IMR-90 (cell line): ENCODE measurements around the gene KRT27. TPM values are rescaled to one million over a fixed set of nuclear protein-coding genes. Genes with fewer than 3 reads are reported as not detected.

Experiments
- ATAC-seq: fragments of 200-7000 bp; cut with Tn5 transposase; 2 replicates; pipeline ENCODE4 v1.9.1; 2020; ENCODE audit warnings: low read depth, mild to moderate bottlenecking, moderate library complexity
- BruUV-seq: library from RNA; stranded (reverse); fragments of 400-500 nt; replicated peaks from 2 replicates; lab custom pipeline; 2021; lab: Mats Ljungman, UMichigan
- CTCF ChIA-PET: fragments of 300-600 bp; formaldehyde crosslinking; extraction: SDS; loops from one replicate; lab custom pipeline; 2021; ENCODE audit warnings: antibody characterized with exemption; lab: Yijun Ruan, JAX
- POLR2A ChIA-PET: fragments of 300-600 bp; sonication (Branson Sonifier 250); formaldehyde crosslinking; loops from one replicate; lab custom pipeline; 2022; ENCODE audit warnings: antibody characterized with exemption; ENCODE audit not compliant: unreplicated experiment; lab: Charles Lee
- DNase-seq: peaks from one replicate; pipeline ENCODE4 v3.0.0; 2013
- H2AFZ ChIP-seq: replicated peaks from 2 replicates; pipeline ENCODE3; 2013; ENCODE audit warnings: low read length, mild to moderate bottlenecking; ENCODE audit not compliant: poor library complexity
- H2AK5ac ChIP-seq: 2 replicates; pipeline ENCODE4 v1.6.1; 2013; ENCODE audit warnings: low read depth, low read length, inconsistent platforms
- H2AK9ac ChIP-seq: replicated peaks from 2 replicates; pipeline ENCODE3; 2013; ENCODE audit warnings: mild to moderate bottlenecking, low read depth, low read length, moderate library complexity; ENCODE audit not compliant: poor library complexity
- H2BK120ac ChIP-seq: 2 replicates; pipeline ENCODE4 v1.6.1; 2013; ENCODE audit warnings: low read depth, low read length, inconsistent platforms
- H2BK15ac ChIP-seq: 3 replicates; pipeline ENCODE4 v1.6.1; 2013; ENCODE audit warnings: low read depth, low read length, inconsistent platforms
- H2BK20ac ChIP-seq: 2 replicates; pipeline ENCODE4 v1.6.1; 2013; ENCODE audit warnings: low read depth, mild to moderate bottlenecking, inconsistent platforms, low read length, moderate library complexity
- H2BK5ac ChIP-seq: 2 replicates; pipeline ENCODE4 v1.6.1; 2013; ENCODE audit warnings: mild to moderate bottlenecking, low read depth, low read length, inconsistent platforms; ENCODE audit not compliant: poor library complexity, severe bottlenecking
- H3K14ac ChIP-seq: replicated peaks from 2 replicates; pipeline ENCODE4 v1.6.1; 2013; ENCODE audit warnings: low read depth, low read length, inconsistent platforms
- H3K18ac ChIP-seq: 2 replicates; pipeline ENCODE4 v1.6.1; 2013; ENCODE audit warnings: low read depth, low read length, control low read depth
- H3K23ac ChIP-seq: 2 replicates; pipeline ENCODE4 v1.6.1; 2013; ENCODE audit warnings: low read depth, low read length, inconsistent platforms
- H3K27ac ChIP-seq: 2 replicates; pipeline ENCODE4 v1.5.1; 2013; ENCODE audit warnings: mild to moderate bottlenecking, control low read depth, low read length; ENCODE audit not compliant: insufficient read depth
- H3K27me3 ChIP-seq: 2 replicates; pipeline ENCODE4 v1.6.1; 2013; ENCODE audit warnings: low read length; ENCODE audit not compliant: control insufficient read depth, insufficient read depth
- H3K36me3 ChIP-seq: 2 replicates; pipeline ENCODE4 v1.6.1; 2013; ENCODE audit warnings: low read length, mixed read lengths; ENCODE audit not compliant: control insufficient read depth, insufficient read depth
- H3K4ac ChIP-seq: 2 replicates; pipeline ENCODE4 v1.6.1; 2013; ENCODE audit warnings: low read depth, low read length, inconsistent platforms
- H3K4me1 ChIP-seq: 2 replicates; pipeline ENCODE4 v1.6.1; 2013; ENCODE audit warnings: low read length, mixed read lengths; ENCODE audit not compliant: control insufficient read depth, insufficient read depth
- H3K4me2 ChIP-seq: 2 replicates; pipeline ENCODE4 v1.6.1; 2013; ENCODE audit warnings: low read depth, mild to moderate bottlenecking, control low read depth, low read length, moderate library complexity
- H3K4me3 ChIP-seq: 2 replicates; pipeline ENCODE4 v1.5.1; 2013; ENCODE audit warnings: low read depth, mild to moderate bottlenecking, control low read depth, low read length, moderate library complexity; ENCODE audit not compliant: insufficient read depth
- H3K56ac ChIP-seq: 2 replicates; pipeline ENCODE4 v1.6.1; 2013; ENCODE audit warnings: low read length, inconsistent platforms; ENCODE audit not compliant: insufficient read depth; ENCODE audit errors: extremely low read depth
- H3K79me1 ChIP-seq, 2 experiments: 2 replicates each; pipeline ENCODE4 v1.6.1; 2013; ENCODE audit warnings: low read length in 2 of 2, inconsistent platforms in 1 of 2, low read depth in 1 of 2
- H3K9ac ChIP-seq: 2 replicates; pipeline ENCODE4 v1.6.1; 2013; ENCODE audit warnings: low read depth, low read length, control low read depth
- H3K9me1 ChIP-seq: 2 replicates; pipeline ENCODE4 v1.6.1; 2013; ENCODE audit warnings: low read length, inconsistent platforms; ENCODE audit not compliant: insufficient read depth
- H3K9me3 ChIP-seq: 2 replicates; pipeline ENCODE4 v1.6.1; 2013; ENCODE audit warnings: low read length; ENCODE audit not compliant: control insufficient read depth, insufficient read depth
- H4K20me1 ChIP-seq: 2 replicates; pipeline ENCODE4 v1.6.1; 2013; ENCODE audit warnings: low read length, inconsistent platforms; ENCODE audit not compliant: insufficient read depth
- H4K5ac ChIP-seq: 2 replicates; pipeline ENCODE4 v1.6.1; 2013; ENCODE audit warnings: mild to moderate bottlenecking, low read depth, low read length, control low read depth
- H4K8ac ChIP-seq, 2 experiments: 2 replicates each; pipeline ENCODE4 v1.6.1; 2013; ENCODE audit warnings: low read depth in 2 of 2, low read length in 2 of 2, control low read depth in 1 of 2, inconsistent platforms in 1 of 2
- H4K91ac ChIP-seq: 2 replicates; pipeline ENCODE4 v1.6.1; 2013; ENCODE audit warnings: low read depth, low read length, inconsistent platforms; ENCODE audit not compliant: insufficient read depth
- BHLHE40 ChIP-seq: fragments of 150-350 bp; IDR thresholded peaks from 2 replicates; pipeline ENCODE4 v1.6.1; 2016; ENCODE audit warnings: mild to moderate bottlenecking, low read depth, low read length
- ELK1 ChIP-seq: fragments of 150-350 bp; IDR thresholded peaks from 2 replicates; pipeline ENCODE4 v1.6.1; 2016; ENCODE audit warnings: low read depth, mild to moderate bottlenecking, low read length, moderate library complexity, borderline replicate concordance
- FOS ChIP-seq: fragments of 150-350 bp; IDR thresholded peaks from 2 replicates; pipeline ENCODE4 v1.6.1; 2016; ENCODE audit warnings: low read depth, low read length
- POLR2A ChIP-seq: IDR thresholded peaks from 2 replicates; pipeline ENCODE4 v1.6.1; 2012; ENCODE audit warnings: mild to moderate bottlenecking, low read depth, low read length
- RAD21 ChIP-seq: IDR thresholded peaks from 2 replicates; pipeline ENCODE4 v1.6.1; 2012; ENCODE audit warnings: low read length, improper control_type of control experiment
- RCOR1 ChIP-seq: IDR thresholded peaks from 2 replicates; pipeline ENCODE4 v1.6.1; 2012; ENCODE audit warnings: mild to moderate bottlenecking, low read length, improper control_type of control experiment; ENCODE audit not compliant: insufficient replicate concordance
- RFX5 ChIP-seq: IDR thresholded peaks from 2 replicates; pipeline ENCODE4 v1.8.0; 2012; ENCODE audit warnings: low read depth, mild to moderate bottlenecking, low read length, moderate library complexity
- dilution Hi-C: fragments of 300-500 bp; cut with HindIII; formaldehyde crosslinking; loops from one replicate; pipeline ENCODE4 v1.14.3; 2018; ENCODE audit warnings: low sequenced_read_pairs; ENCODE audit not compliant: unreplicated experiment
- in situ Hi-C: fragments of 300-500 bp; cut with MboI; formaldehyde crosslinking; loops from 3 replicates; pipeline ENCODE4 v1.14.3; 2019; ENCODE audit warnings: low sequenced_read_pairs, inconsistent platforms, mixed read lengths
- intact Hi-C: fragments of 100-400 bp; cut with micrococcal nuclease; formaldehyde crosslinking; loops from 2 replicates; pipeline ENCODE4 v1.10.0; 2022
- polyA plus RNA-seq, 3 experiments: library from polyadenylated mRNA; depleted of rRNA; stranded (reverse); fragments of >200 nt; gene quantifications; 2 replicates each; pipeline ENCODE4 v1.2.3, GENCODE V29; 2012; ENCODE audit warnings: low replicate concordance in 1 of 3
- total RNA-seq: library from RNA; depleted of rRNA; stranded (reverse); fragments of >200 nt; gene quantifications from 2 replicates; pipeline ENCODE4 v1.2.3, GENCODE V29; 2012
- TF ChIP-seq, protein P1 (sequence below): fragments of 150-350 bp; IDR thresholded peaks from 2 replicates; pipeline ENCODE4 v1.6.1; 2017; ENCODE audit warnings: mild to moderate bottlenecking, antibody characterized with exemption, low read length, low read depth

Gene KRT27
- total and polyA plus RNA-seq, 2 of the 4 experiments (the other 2 are of a cell fraction) = not detected

DNA sequence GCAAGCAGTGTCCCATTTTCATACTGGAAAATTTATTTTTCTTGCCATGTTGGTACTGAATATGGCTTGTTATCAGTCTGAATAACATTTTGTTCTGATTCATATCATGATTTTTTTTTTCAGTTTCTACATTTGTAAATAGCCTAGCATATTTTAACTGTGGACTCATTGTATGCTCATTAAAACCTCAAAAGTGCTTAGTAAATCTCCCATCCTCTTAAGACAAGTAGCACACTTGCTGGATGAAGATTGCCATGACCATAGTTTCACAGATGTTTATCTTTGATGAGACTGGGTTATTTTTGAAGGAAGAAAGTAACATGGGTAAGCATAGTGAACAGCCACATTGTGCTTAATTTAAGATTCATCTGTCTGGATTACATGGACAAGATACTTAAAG, 39.2 kb upstream of the KRT27 start:
- no peak overlapping the region for H3K4me3 ChIP-seq
- no peak overlapping the region for H2AK5ac ChIP-seq
- in situ Hi-C loops (no loop called here), dilution Hi-C loops (no loop called here), intact Hi-C loops (no loop called here)
- H4K91ac ChIP-seq = no peak overlapping the region
- no peak overlapping the region for H2AK9ac ChIP-seq
- H3K14ac ChIP-seq = no peak overlapping the region
- no TSS peak for BruUV-seq
- H3K27ac ChIP-seq = no peak overlapping the region
- H4K20me1 ChIP-seq = no peaks in the 10 kb centered on the region
- POLR2A ChIA-PET = no interaction called here
- no peak for TF ChIP-seq ELK1
- no peak for TF ChIP-seq FOS
- TF ChIP-seq RFX5 = no peak
- TF ChIP-seq, protein P1, sequence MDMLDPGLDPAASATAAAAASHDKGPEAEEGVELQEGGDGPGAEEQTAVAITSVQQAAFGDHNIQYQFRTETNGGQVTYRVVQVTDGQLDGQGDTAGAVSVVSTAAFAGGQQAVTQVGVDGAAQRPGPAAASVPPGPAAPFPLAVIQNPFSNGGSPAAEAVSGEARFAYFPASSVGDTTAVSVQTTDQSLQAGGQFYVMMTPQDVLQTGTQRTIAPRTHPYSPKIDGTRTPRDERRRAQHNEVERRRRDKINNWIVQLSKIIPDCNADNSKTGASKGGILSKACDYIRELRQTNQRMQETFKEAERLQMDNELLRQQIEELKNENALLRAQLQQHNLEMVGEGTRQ = no peak
- TF ChIP-seq RAD21 = no peak
- TF ChIP-seq RCOR1 = no peak
- TF ChIP-seq POLR2A = no peak
- no peak for TF ChIP-seq BHLHE40
- no peak overlapping the region for H3K18ac ChIP-seq
- H3K9me3 ChIP-seq = no peaks in the 10 kb centered on the region
- peaks cover 3% of the 10 kb centered on the region for H3K9me1 ChIP-seq
- no peak overlapping the region for H3K56ac ChIP-seq
- H3K79me1 ChIP-seq = peaks cover 40 to 49% of the 10 kb centered on the region in 2 experiments
- no peak overlapping the region for H3K4ac ChIP-seq
- H3K4me2 ChIP-seq = peak overlapping the region; percentile 18; the same call in 1 of the 2 replicates
- peak overlapping the region; percentile 46 for H2BK5ac ChIP-seq
- no peak overlapping the region for H2BK20ac ChIP-seq
- H3K23ac ChIP-seq = no peak overlapping the region
- CTCF ChIA-PET = no interaction called here
- H3K27me3 ChIP-seq = no peaks in the 10 kb centered on the region
- DNase-seq (peak; percentile 41), ATAC-seq (no peak)
- 0 out of 4 replicates have a peak overlapping the region, but pooled peaks of 1 of the 2 experiments have one; percentile 31 for H4K8ac ChIP-seq
- H3K9ac ChIP-seq = no peak overlapping the region
- H4K5ac ChIP-seq = no peak overlapping the region; the same call in 1 of the 2 replicates
- H2BK120ac ChIP-seq = no peak overlapping the region
- no peak overlapping the region for H2AFZ ChIP-seq
- peaks cover 10% of the 10 kb centered on the region; the same call in 1 of the 2 replicates for H3K4me1 ChIP-seq
- H3K36me3 ChIP-seq = peaks cover 10% of the 10 kb centered on the region
- no peak overlapping the region for H2BK15ac ChIP-seq
